ENCODE results near the gene PPRC1. TPM values are rescaled to one million over a fixed set of nuclear protein-coding genes. Genes with fewer than 3 reads are reported as not detected.

Gene PPRC1, protein sequence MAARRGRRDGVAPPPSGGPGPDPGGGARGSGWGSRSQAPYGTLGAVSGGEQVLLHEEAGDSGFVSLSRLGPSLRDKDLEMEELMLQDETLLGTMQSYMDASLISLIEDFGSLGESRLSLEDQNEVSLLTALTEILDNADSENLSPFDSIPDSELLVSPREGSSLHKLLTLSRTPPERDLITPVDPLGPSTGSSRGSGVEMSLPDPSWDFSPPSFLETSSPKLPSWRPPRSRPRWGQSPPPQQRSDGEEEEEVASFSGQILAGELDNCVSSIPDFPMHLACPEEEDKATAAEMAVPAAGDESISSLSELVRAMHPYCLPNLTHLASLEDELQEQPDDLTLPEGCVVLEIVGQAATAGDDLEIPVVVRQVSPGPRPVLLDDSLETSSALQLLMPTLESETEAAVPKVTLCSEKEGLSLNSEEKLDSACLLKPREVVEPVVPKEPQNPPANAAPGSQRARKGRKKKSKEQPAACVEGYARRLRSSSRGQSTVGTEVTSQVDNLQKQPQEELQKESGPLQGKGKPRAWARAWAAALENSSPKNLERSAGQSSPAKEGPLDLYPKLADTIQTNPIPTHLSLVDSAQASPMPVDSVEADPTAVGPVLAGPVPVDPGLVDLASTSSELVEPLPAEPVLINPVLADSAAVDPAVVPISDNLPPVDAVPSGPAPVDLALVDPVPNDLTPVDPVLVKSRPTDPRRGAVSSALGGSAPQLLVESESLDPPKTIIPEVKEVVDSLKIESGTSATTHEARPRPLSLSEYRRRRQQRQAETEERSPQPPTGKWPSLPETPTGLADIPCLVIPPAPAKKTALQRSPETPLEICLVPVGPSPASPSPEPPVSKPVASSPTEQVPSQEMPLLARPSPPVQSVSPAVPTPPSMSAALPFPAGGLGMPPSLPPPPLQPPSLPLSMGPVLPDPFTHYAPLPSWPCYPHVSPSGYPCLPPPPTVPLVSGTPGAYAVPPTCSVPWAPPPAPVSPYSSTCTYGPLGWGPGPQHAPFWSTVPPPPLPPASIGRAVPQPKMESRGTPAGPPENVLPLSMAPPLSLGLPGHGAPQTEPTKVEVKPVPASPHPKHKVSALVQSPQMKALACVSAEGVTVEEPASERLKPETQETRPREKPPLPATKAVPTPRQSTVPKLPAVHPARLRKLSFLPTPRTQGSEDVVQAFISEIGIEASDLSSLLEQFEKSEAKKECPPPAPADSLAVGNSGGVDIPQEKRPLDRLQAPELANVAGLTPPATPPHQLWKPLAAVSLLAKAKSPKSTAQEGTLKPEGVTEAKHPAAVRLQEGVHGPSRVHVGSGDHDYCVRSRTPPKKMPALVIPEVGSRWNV (N-terminal part only)
- total RNA-seq (10 to 100 TPM; 38.7 to 49.1 TPM), polyA plus RNA-seq (ENCODE audit: insufficient read depth, low read depth, low replicate concordance) (27.0 TPM)
- long read RNA-seq, donor 1, full-length matches to known transcripts = 3 of 9 reads
- long read RNA-seq, donor 1, partial matches to known transcripts = 6 of 9 reads
- long read RNA-seq, donor 1, other reads (novel, unspliced or antisense) = 0 of 9 reads
- long read RNA-seq, donor 2, partial matches to known transcripts = 6 of 6 reads
- long read RNA-seq, donor 2, other reads (novel, unspliced or antisense) = 0 of 6 reads

- 0 to 1% methylated on average over 16 to 63 of the region's 64 CpGs for WGBS, 2 donors
- intact Hi-C loops (cut with DNase I; ENCODE audit: low total_unique reads) = no loop called here
Observed at GRCh38 chr10:102132563-102133372, at the start of gene PPRC1. Gene PPRC1, plus strand, starts transcription at chr10:102133040. Its CDS starts 29 bp downstream, at chr10:102133069.

DNA sequence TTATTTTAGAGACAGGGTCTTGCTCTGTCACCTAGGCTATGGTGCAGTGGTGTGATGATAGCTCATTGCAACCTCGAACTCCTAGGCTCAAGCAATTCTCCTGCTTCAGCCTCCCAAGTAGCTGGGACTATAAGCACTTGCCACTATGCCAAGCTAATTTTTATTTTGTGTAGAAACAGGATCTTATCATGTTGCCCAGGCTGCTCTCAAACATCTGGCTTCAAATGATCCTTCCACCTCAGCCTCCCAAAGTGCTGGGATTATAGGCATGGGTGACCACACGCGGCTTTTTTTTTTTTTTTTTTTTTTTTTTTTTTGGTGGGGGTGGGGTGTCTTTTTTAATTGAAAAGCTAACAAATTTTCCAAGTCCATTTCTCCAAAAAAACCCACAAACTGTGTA, 49.3 kb upstream of the PPRC1 start:
- Histone ChIP-seq H3K4me1 (no peaks in the 10 kb centered on the region), H3K9me3 (no peaks in the 10 kb centered on the region), H3K36me3 (ENCODE audit: low read depth, missing control alignments) (no peaks in the 10 kb centered on the region), H3K27ac (no peak overlapping the region), H3K27me3 (no peaks in the 10 kb centered on the region), H3K4me3 (no peak overlapping the region)
- WGBS, 2 donors = 92 to 98% methylated on average over 3 of the region's 3 CpGs
- DNase-seq = no peak
- intact Hi-C loops (cut with DNase I; ENCODE audit: low total_unique reads) = no loop called here
- no peak for TF ChIP-seq POLR2A (IDR thresholded peaks at IDR 0.05)
- TF ChIP-seq CTCF (IDR thresholded peaks at IDR 0.05) = no peak

More at GRCh38 chr10:102132563-102133372, at the start of gene PPRC1:
- peak within 1 kb of the TSS; percentile 80 to 94 for H3K4me3 ChIP-seq
- peaks cover 5% of the 10 kb centered on the region for H3K4me1 ChIP-seq
- H3K9me3 ChIP-seq = no peaks in the 10 kb centered on the region
- H3K27me3 ChIP-seq = no peaks in the 10 kb centered on the region
- DNase-seq = peak; percentile 100
- H3K36me3 ChIP-seq (ENCODE audit: low read depth, missing control alignments) = no peaks in the 10 kb centered on the region
- H3K27ac ChIP-seq = peak within 1 kb of the TSS; percentile 89 to 90
- peak; percentile 13 for TF ChIP-seq POLR2A (IDR thresholded peaks at IDR 0.05)
- TF ChIP-seq CTCF (IDR thresholded peaks at IDR 0.05) = peak; percentile 90 to 96 (median 90)

- TF ChIP-seq CTCF (IDR thresholded peaks at IDR 0.05) = no peak
- TF ChIP-seq POLR2A (IDR thresholded peaks at IDR 0.05) = no peak
- H3K27ac ChIP-seq = no peak overlapping the region
- no peaks in the 10 kb centered on the region for H3K36me3 ChIP-seq (ENCODE audit: low read depth, missing control alignments)
- DNase-seq = no peak
- no peak overlapping the region for H3K4me3 ChIP-seq
- intact Hi-C loops (cut with DNase I; ENCODE audit: low total_unique reads) = no loop called here
- H3K27me3 ChIP-seq = no peaks in the 10 kb centered on the region
- no peaks in the 10 kb centered on the region for H3K9me3 ChIP-seq
- no peaks in the 10 kb centered on the region for H3K4me1 ChIP-seq
- 84 to 100% methylated on average over 3 of the region's 3 CpGs for WGBS, 2 donors
Observed at GRCh38 chr10:102085336-102085735, 47.5 kb upstream of the PPRC1 start.

All from testis (tissue), 5 donors.